Measurements from ENCODE around the gene DMBT1. TPM values are rescaled to one million over a fixed set of nuclear protein-coding genes. Genes with fewer than 3 reads are reported as not detected.

Gene DMBT1
- total RNA-seq, 1 donor from 2014 or later: not detected

- Histone ChIP-seq H3K79me2 (ENCODE audit: low read depth) (no peaks in the 10 kb centered on the region), H3K9me3 (ENCODE audit: low read depth) (no peaks in the 10 kb centered on the region), H3F3A (ENCODE audit: low read depth) (no peaks in the 10 kb centered on the region), H4K20me1 (ENCODE audit: low read depth) (no peaks in the 10 kb centered on the region), H3K27me3 (no peaks in the 10 kb centered on the region), H3K4me3 (no peak overlapping the region), H3K27ac (no peak overlapping the region), H2AFZ (replicated peaks) (no peak overlapping the region), H3K4me1 (no peaks in the 10 kb centered on the region), H3K36me3 (no peaks in the 10 kb centered on the region), H3K4me2 (no peak overlapping the region), H3K9ac (no peak overlapping the region)
- no peaks in the 10 kb centered on the region for H3K9me3 Mint-ChIP-seq
- H3K36me3 Mint-ChIP-seq: no peaks in the 10 kb centered on the region
- H3K4me1 Mint-ChIP-seq: no peaks in the 10 kb centered on the region
- H3K27ac Mint-ChIP-seq: no peak overlapping the region
- DNase-seq (ENCODE audit: low spot score): no peak
- H3K4me3 Mint-ChIP-seq: no peak overlapping the region
- TF ChIP-seq EZH2phosphoT487 (IDR thresholded peaks at IDR 0.05) (no peak), EZH2 (IDR thresholded peaks at IDR 0.05) (no peak), CTCF (IDR thresholded peaks at IDR 0.05) (no peak)
- H3K27me3 Mint-ChIP-seq (ENCODE audit: insufficient read depth, low read depth): no peaks in the 10 kb centered on the region
Observed at GRCh38 chr10:122657729-122658128, 97.2 kb downstream of the DMBT1 start.

- Histone ChIP-seq H3K79me2 (ENCODE audit: low read depth) (no peaks in the 10 kb centered on the region), H3K4me2 (no peak overlapping the region), H3K4me1 (no peaks in the 10 kb centered on the region), H2AFZ (replicated peaks) (no peak overlapping the region), H3F3A (ENCODE audit: low read depth) (no peaks in the 10 kb centered on the region), H3K27ac (no peak overlapping the region), H3K4me3 (no peak overlapping the region), H4K20me1 (ENCODE audit: low read depth) (no peaks in the 10 kb centered on the region), H3K27me3 (no peaks in the 10 kb centered on the region), H3K9ac (no peak overlapping the region), H3K9me3 (ENCODE audit: low read depth) (no peaks in the 10 kb centered on the region), H3K36me3 (no peaks in the 10 kb centered on the region)
- no peak overlapping the region for H3K27ac Mint-ChIP-seq
- no peaks in the 10 kb centered on the region for H3K4me1 Mint-ChIP-seq
- no peak overlapping the region for H3K4me3 Mint-ChIP-seq
- H3K9me3 Mint-ChIP-seq: no peaks in the 10 kb centered on the region
- DNase-seq (ENCODE audit: low spot score): no peak
- TF ChIP-seq CTCF (IDR thresholded peaks at IDR 0.05): no peak
- TF ChIP-seq EZH2 (IDR thresholded peaks at IDR 0.05): no peak
- no peak for TF ChIP-seq EZH2phosphoT487 (IDR thresholded peaks at IDR 0.05)
- H3K36me3 Mint-ChIP-seq: no peaks in the 10 kb centered on the region
- no peaks in the 10 kb centered on the region for H3K27me3 Mint-ChIP-seq (ENCODE audit: insufficient read depth, low read depth)
Observed at GRCh38 chr10:122658356-122659049, 97.9 kb downstream of the DMBT1 start.

- Histone ChIP-seq H3K9me3 (ENCODE audit: low read depth) (no peaks in the 10 kb centered on the region), H3F3A (ENCODE audit: low read depth) (no peaks in the 10 kb centered on the region), H3K27me3 (no peaks in the 10 kb centered on the region), H3K4me1 (no peaks in the 10 kb centered on the region), H4K20me1 (ENCODE audit: low read depth) (no peaks in the 10 kb centered on the region), H2AFZ (replicated peaks) (no peak overlapping the region), H3K27ac (no peak overlapping the region), H3K36me3 (no peaks in the 10 kb centered on the region), H3K4me2 (no peak overlapping the region), H3K79me2 (ENCODE audit: low read depth) (no peaks in the 10 kb centered on the region), H3K4me3 (no peak overlapping the region), H3K9ac (no peak overlapping the region)
- no peak for DNase-seq (ENCODE audit: low spot score)
- no peaks in the 10 kb centered on the region for H3K9me3 Mint-ChIP-seq
- H3K4me1 Mint-ChIP-seq: no peaks in the 10 kb centered on the region
- H3K36me3 Mint-ChIP-seq: no peaks in the 10 kb centered on the region
- TF ChIP-seq CTCF (IDR thresholded peaks at IDR 0.05) (no peak), EZH2 (IDR thresholded peaks at IDR 0.05) (no peak)
- no peak overlapping the region for H3K4me3 Mint-ChIP-seq
- H3K27me3 Mint-ChIP-seq (ENCODE audit: insufficient read depth, low read depth): no peaks in the 10 kb centered on the region
- no peak overlapping the region for H3K27ac Mint-ChIP-seq
Observed at GRCh38 chr10:122659126-122659525, 98.6 kb downstream of the DMBT1 start.
